SK-N-MC (cell line): ENCODE data around the gene CDKAL1.

Source experiments
- EZH2 ChIP-seq: fragments of 200-600 bp; sonication (generic); IDR thresholded peaks from one replicate; pipeline ENCODE4 v1.6.1; 2017; ENCODE audit warnings: antibody characterized with exemption
- POLR2AphosphoS5 ChIP-seq: IDR thresholded peaks from 2 replicates; pipeline ENCODE4 v1.6.1; 2012; ENCODE audit warnings: mild to moderate bottlenecking, low read depth, low read length, borderline replicate concordance

GRCh38 chr6:20770773-20771172 lies 236.5 kb downstream of the CDKAL1 start:
- no peak for TF ChIP-seq EZH2
- TF ChIP-seq POLR2AphosphoS5, result no peak
